Measurements from ENCODE around the gene HCRT.
"Not testable (repeated sequence)": the region's sequence is repeated elsewhere in the genome, so short reads cannot be mapped to it uniquely, and the experiment has no call there.

The HCRT gene

DNA sequence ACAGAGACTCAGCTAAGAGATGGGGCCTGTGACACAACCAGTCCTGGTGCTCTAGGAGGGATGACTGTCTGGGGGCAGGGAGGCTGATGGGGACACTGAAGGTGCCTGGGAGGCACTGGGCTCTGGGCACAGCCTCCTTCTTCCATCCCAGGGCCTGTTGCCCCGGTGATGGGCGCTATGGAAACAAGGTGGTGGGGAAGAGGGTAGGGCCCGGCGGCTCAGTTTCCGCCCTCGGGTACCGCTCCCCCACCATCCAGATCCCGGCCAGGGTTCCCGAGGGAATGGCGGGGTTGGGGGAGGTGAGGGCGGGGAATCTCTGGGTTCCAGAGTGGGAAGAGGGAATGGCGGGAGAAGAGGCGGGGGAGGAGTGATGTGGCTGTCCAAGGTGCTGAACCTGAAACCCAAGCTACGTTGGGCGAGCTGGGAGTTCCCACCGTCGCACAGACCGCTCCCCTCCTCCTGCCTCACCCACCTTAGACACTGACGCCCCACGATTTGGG is 5.3 kb downstream of the HCRT start:
- DNase-seq (ENCODE audit: low read depth in 2 of 2): no peak

DNA sequence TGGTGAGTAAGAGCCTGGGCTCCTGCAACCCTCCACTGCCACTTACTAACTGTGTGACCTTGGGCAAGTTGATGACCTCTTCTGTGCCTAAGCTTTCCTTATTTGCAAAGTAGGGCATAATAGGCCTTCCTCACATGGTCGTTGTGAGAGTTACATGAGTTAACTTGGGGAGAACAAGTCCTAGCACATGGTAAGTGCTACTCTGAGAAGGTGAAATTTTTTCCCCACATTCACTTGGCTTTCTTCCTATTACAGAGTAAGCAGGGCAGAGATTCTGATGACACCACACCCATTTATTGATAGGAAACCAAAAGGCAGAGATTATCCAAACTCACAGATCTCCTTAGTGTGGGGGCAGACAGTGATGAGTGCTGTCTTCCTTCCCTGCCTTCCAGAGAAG is 5.9 kb downstream of the HCRT start:
- DNase-seq (ENCODE audit: low read depth in 2 of 2): no peak

DNA sequence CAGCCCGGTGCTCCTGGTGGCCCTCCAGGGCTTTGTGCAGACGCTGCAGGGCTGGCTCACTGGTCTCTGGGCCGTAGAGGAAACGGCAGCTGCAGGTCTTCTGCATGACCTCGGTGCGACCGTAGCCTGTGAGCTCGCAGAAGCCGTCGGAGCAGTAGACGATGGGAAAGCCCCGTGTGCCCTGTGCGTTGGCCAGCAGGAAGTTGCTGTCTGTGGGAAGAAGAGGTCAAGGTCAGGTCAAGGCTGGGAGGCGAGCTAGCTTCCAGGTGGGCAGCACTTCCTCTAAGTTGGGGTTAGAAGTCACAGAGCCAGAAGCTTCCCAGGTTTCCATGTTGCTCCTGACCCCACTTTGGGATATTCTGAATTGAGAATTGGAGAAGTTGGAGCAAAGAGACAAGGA is 6.4 kb downstream of the HCRT start:
- no peak for DNase-seq (ENCODE audit: low read depth in 2 of 2)

DNA sequence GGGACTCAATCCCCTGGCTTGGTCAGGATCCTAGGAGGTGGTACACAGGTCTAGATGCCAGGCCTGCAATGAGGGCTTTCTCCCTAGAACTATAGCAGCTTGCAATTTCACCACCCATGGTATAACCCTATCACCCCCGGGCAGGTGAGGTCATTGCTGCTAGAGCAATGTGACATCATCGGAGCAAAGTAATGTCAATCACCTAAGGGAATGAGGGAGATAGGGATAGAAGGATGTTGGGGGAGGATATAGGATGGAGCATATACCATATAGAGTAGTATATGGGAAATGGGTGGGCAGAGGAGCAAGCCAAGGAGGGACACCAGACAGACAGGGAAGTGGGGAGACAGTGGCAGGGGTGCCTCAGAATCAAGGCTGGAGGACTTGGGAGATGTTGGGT is 7.6 kb downstream of the HCRT start:
- no peak for DNase-seq (ENCODE audit: low read depth in 2 of 2)

DNA sequence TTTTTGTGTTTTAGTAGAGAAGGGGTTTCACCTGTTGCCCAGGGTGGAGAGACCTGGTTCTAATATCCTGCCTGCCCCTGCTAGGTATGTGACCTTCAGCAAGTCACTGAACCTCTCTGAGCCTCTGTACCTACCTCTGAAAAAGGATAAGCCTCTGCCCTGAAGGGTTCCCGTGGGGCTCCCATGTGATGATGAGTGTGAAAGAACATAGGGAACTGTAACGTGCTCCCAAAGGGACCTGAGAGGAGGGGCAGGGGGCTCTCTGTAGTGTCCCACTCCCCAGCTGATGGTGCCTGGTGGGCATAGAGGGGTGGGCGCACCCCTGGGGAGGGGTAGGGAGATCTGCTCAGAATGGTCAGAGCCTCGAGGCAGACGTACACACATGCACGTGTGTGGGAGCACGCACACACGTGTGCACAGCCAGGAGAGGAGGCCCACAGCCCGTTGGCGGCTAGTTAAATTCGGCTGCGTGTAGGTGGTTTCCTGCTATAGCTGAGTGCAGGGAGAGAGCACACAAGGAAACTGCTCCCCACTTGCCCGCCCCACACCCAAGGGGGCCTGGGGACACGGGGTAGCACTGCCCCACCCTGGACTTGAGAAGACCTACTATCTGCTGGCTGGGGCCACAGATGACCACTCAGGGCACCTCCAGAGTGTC is 11.0 kb downstream of the HCRT start:
- no peak for DNase-seq (ENCODE audit: low read depth in 2 of 2)

DNA sequence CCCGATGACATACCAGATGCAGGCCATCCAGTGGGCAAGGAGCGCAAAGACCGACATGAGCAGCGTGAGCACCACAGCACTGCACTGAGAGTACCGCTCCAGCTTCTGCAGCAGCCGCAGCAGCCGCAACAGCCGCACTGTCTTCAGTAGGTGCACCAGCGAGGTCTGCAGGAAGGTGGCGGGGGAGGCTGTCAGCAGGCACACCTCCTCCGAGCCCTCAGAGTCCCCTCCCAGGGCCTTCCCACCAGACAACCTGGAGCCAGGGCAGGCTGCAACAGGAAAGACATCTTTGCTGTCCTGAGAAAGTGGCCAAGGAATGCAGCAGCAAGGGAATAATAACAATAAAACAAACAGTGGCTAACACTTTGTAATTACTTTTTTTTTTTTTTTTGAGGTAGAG is 13.4 kb downstream of the HCRT start:
- DNase-seq (ENCODE audit: low read depth in 2 of 2): no peak

DNA sequence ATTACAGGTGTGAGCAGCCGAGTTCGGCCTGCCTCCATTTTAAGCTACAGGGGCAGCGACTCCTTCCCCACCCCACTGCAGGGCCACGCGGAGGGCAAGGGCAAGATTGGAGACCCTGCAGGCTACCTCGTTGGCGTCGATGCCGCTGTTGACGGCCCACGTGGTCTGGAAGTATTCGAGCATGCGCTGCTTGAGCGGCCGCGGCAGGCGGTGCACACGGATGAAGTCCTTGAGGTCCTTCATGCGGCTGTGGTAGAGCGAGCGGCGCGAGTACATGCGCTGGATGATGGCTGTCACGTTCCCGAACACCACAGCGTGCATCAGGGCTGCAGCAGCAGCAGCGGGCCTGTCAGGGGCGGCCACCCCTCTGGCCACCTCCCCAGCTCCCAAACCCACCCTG is 15.9 kb downstream of the HCRT start:
- DNase-seq (ENCODE audit: low read depth in 2 of 2): no peak

DNA sequence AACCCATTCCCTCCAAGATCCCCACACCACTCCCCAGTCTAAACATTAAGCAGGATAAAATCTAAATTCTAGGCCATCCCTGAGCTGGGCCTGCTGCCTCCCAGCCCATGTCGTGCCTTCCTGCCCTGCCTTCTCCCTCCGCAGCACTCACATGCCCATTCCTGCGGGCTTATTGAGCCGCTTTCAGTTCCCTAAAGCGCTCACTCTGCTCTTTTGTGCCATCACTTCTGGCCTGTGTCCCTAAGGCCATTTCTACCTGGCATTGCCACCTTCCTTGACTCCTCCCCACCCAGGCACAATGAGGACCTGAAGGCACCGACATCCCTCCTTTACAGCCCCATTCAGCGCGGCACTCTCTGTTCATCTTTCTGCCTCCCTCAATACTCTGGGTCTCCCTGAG is 17.4 kb downstream of the HCRT start:
- DNase-seq (ENCODE audit: low read depth in 2 of 2): no peak

DNA sequence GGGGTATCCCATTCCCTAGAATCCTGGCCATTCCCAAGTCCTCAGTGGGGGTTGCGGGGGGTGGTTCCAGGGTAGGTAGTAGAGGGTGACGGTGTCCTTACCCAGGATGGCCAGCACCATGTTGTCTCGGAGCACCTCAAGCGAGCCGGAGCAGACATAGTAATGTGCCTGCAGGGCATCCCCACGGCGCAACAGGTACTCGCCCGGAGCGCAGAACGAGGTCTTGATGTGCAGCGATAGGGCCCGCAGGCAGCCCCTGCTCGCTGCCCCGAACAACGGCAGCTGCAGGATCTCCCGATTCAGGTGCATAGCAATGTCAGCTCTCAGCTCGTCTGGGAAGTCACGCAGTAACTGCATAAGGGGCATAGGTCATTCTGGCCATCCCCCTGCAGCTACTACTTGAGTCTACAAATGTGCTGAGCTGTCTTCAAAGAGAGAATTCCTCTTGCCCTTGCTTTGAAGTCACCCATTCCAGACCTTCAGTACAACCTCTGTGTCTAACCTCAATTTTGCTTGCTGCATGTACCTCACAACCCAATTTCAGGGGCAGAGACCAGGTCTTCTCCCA is 19.0 kb downstream of the HCRT start:
- DNase-seq (ENCODE audit: low read depth in 2 of 2): no peak

DNA sequence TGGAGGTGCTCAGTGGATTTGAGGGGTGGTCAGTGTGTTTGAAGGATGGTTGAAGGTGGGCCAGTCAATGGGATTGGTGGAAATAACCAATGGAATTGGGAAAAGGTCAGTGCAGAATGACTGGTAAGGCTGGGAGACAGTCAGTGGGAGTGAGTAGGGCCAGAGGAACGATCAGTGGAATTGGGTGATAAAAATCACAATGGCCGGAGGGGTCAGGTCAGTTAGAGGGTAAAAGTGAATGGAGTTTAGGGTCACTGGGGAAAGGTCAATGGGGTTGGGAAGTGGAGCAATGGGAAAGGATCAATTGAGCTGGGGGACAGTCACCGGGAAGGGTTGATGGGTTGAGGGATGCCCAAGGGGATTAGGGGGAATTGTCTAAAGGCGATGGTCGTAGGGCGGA is 19.5 kb downstream of the HCRT start:
- DNase-seq (ENCODE audit: low read depth in 2 of 2): no peak

DNA sequence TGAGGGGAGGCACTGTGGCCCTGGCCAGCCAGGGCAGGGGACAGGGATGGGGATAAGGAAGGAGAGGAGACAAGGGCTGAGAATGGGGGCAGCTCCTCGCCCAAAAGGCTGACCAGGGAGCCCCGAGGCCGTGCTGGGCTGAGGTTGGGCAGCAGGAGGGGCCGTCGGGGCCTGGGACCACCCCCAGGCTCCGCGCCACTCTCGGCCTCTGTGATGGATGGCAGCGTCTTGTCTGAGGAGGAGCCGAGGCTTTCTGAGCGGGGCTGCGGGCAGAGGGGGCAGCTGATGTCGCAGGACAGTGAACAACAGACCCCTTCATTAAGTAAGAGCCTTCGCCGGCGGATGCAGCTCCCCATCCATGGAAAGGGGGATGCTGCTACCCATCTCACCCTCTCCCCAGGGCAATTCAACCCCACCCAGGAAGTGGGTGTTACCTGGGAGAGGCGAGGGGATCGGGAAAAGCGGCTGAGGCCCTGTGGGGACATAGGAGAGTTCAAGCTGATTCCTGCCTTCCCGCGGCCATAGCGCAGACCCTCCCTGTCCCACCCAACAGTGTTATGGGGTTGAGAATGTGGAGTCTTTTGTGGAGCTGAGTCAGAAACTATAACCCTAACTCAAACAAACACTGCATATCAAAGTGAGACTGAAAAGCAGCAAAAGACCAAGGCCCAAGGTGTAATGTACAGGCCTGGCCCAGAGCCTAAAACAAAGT is 21.4 kb downstream of the HCRT start:
- no peak for DNase-seq (ENCODE audit: low read depth in 2 of 2)

DNA sequence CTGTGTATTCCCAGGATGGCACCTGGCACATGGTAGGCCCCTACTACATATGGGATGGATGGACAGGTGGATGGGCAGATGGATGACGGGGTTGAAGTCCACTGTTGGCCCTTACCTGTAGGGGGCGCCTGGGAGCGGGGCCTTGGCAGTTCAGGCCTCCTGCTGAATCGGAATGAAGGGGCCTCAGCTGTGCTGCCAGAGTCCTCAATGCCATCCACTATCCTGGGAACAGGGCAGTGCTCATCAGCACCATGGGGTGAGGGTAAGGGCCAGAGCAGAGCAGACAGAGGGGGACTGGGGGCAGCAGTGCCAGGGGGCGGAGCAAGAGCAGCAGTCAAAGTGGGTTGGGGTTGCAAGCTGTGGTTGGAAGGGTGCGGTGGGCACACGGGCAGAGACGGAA is 22.1 kb downstream of the HCRT start:
- no peak for DNase-seq (ENCODE audit: low read depth in 2 of 2)

DNA sequence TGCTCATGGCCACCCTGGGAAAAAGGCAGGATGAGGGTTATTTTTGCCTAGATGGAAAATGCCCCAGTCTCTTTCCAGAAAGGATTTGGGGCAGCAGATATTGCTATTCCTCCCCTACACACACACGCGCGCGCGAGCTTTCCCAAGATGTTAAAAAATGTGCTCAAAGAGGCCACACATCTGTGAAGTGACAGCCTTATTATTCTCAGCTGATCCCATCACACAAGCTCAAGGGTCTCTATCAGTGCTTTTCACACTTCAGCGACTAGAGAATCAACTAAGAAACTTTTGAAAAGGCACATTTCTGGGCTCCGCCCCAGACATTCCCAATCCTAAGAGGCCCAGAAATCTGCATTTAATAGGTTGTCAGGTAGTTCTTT is 24.7 kb downstream of the HCRT start:
- no peak for DNase-seq (ENCODE audit: low read depth in 2 of 2)

DNA sequence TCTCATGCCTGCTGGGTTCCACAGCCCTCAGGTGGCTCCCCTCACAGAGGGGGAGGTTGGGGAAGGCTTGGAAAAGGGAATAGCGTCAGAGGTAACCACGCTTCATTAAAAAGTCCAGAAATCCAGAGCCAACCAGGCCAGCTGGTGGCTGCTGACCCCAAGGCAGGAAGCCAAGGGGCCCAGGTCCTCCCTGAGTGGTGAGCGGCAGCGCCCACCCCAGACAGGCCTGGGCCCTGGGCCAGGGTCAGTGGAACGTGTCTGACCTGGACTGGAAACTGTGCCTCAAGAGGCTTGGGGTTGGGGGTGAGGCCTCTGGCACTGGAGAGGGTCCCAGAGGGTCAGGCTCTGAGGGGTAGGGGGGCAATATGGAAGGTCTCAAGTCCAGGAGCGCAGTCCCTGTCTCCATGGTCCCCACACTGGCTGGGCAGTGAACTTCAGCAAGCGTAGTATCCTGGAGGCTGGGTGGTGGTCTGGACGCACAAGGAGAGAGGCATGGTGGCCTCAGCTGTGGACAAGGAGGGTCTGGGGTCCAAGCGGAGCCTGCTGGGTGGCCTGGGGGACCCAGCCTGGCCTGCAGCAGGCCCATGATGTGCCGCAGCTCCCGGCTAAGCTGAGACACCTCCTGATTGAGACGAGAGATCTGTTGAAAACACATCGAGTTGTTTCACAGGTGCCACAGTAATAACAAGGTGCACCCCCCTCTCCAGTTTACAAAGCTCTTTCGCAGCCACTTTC is 25.3 kb downstream of the HCRT start:
- no peak for DNase-seq (ENCODE audit: low read depth in 2 of 2)

DNA sequence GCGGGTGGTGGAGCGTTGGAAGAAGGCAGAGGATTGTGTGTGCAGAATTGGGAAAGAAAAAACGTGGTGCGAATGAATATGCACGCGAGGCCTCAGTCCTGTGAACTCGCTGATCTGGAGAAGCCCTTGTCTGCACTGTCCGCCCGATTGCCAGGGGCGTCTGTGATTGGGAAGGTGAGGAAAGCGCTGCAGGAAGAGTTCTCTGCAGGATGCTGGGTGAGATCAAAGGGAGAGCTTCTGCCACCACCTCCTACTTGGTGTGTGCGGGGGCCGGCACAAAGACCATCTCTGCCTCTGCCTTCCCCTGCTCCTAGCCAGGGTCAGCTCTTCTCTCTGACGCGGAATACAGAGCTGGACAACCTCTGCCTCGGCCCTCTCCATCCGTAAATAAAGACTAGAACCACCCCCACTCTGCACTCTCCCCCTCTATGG is 29.6 kb downstream of the HCRT start:
- no peak for DNase-seq (ENCODE audit: low read depth in 2 of 2)

DNA sequence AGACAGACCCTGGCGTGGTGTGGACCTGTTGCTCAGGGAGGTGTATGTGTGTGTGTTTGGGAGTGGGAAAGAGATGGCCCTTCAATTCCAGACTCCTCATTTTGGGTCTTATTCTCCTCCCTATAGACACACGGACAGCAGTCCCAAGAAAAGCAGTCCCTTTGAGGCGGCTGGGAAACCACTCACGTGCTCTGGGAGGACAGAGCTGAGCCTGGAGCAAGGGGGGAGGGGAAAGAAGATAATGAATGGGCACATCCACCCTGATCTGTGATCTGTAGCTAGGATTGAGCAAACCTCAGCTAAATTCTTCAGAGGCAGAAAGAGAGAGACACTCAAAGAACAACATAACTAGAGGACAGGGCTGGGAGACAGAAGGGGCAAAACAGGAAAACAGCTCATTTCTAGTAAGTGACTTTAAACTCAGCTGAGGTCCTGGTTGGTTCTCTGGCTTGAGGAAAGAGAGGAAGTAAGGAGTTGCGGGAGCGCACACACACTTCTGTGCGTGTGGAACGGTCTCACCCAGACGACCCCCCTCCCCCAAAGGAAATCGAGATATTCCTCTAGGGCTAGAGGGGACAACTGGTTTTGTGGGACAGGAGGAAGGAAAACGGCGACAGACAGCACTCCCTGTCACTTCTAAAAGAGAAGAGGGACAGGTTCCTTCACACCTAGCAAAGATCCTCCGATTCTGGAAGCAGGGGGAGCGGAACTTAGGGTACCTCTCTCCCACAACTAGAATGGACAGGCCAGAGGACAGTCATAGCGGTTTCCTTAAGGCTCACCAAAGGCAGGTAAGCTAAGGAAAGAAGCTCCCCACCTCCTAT is 31.1 kb downstream of the HCRT start:
- no peak for DNase-seq (ENCODE audit: low read depth in 2 of 2)

DNA sequence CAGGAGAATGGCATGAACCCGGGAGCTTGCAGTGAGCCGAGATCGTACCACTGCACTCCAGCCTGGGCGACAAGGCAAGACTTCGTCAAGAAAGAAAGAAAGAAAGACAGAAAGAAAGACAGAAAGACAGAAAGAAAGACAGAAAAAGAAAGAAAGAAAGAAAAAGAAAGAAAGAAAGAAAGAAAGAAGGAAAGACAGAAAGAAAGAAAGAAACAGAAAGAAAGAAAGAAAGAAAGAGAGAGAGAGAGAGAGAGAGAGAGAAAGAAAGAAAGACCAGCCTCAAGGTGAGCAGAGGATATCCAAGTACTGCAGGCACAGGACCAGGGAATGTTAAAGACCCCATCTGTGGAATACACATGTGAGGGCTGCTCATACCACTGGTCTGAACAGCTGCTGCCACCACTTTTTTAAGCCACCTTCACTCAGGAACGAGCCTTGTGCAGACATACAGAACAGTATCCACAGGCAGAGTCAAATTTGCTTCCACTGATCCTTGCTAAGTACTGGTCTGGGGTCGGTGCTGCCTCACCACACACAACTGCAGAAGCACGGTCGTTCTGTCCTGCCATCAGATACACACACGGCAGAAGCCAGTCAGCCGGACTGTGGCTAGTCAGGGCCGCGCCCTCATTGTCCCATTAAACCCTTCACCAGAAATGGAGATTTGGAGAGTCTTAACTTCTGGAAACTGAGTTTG is 38.2 kb downstream of the HCRT start:
- DNase-seq (ENCODE audit: low read depth in 2 of 2): no peak

DNA sequence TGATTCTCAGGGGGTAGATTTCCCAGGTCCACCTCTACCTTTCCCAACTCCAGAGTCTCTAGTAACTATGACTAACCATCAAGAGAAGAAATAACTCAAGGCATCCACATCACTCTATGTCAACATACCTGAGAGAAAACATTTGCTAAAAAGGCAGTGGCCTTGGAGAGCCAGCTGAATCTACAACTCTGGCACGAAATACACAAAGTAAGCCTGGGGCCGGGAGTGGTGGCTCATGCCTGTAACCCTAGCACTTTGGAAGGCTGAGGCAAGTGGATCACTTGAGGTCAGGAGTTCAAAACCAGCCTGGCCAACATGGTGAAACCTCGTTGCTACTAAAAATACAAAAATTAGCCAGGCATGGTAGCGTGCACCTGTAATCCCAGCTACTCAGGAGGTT is 42.1 kb downstream of the HCRT start:
- not testable (repeated sequence) for DNase-seq (ENCODE audit: low read depth in 2 of 2)

DNA sequence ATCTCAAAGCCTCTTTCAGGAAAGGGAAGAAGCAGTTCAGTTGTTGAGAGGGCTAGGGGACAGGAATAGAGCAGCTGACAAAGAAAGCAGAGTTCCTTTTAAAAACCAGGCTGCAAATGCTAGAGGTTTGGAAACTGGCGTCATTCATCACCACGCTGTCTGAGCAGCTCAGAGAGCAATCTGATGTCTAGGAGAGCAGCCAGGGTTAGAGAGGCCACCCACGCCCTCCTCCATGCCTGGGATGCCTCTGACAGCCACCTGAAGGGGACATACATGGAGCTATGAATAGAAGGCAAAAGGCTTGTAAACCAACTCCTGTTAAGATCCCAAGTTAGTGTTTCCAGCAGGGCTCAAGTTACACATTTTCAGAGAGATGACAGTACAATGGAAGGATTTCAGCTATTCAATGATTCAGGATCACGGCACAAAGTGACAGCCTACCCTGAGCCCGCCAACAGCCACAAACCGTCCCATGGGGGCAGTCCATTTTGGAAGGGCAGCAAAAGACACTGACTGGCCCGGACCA is 42.8 kb downstream of the HCRT start:
- DNase-seq (ENCODE audit: low read depth in 2 of 2): no peak

DNA sequence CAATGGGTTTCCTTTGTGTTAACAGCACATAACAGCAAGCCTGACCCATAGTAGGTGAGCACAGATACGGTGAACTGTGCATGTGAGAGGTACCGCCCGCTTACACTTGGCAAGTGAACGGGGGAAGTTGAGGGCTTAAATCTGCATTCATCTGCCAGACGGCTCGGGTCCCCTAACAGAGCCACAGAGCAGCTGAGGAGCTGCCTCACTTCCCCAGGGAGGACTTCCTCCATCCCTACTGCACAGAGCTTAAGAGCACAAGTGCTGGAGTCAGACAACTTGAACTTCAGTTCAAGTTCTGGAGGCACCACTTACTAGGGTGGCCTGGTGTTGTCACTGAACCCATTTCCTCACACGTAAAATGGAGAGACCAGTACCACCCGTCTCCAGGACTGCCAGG is 43.9 kb downstream of the HCRT start:
- no peak for DNase-seq (ENCODE audit: low read depth in 2 of 2)

DNA sequence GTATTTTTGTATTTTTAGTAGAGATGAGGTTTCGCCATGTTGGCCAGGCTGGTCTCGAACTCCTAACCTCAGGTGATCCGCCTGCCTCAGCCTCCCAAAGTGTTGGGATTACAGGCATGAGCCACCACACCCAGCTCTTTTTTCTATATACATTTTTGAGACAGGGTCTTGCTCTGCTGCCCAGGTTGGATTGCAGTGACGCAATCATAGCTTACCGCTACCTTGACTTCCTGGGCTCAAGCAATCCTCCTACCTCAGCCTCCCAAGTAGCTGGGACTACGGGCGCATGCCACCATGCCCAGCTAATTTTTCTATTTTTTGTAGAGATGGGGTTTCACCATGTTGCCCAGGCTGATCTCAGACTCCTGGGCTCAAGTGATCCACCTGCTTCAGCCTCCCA is 44.6 kb downstream of the HCRT start:
- DNase-seq (ENCODE audit: low read depth in 2 of 2): not testable (repeated sequence)
